Naive B cell (primary cell): ENCODE results near the gene CHKB. TPM values are rescaled to one million over a fixed set of nuclear protein-coding genes. Genes with fewer than 3 reads are reported as not detected.
"Not testable (repeated sequence)": the region's sequence is repeated elsewhere in the genome, so short reads cannot be mapped to it uniquely, and the experiment has no call there.

ENCODE experiments used
- ATAC-seq, 2 donors: fragments of 150-1000 bp; cut with Tn5 transposase; 2 replicates each; pipeline ENCODE4 v1.10.0; 2021; ENCODE audit warnings: low read depth in 2 of 2, mild to moderate bottlenecking in 2 of 2, moderate library complexity in 2 of 2
- DNase-seq: peaks from one replicate; pipeline ENCODE4 v3.0.0; 2022
- H3K27ac Mint-ChIP-seq, 6 donors: one replicate each; pipeline ENCODE4 v1.8.0; 2020 to 2022; ENCODE audit warnings: mild to moderate bottlenecking in 6 of 6, mixed read lengths in 6 of 6, moderate library complexity in 5 of 6, inconsistent platforms in 2 of 6
- H3K27me3 Mint-ChIP-seq, 3 donors: one replicate each; pipeline ENCODE4 v1.8.0; 2021 to 2022; ENCODE audit warnings: mixed read lengths in 3 of 3, mild to moderate bottlenecking in 1 of 3
- H3K36me3 Mint-ChIP-seq, 2 donors: one replicate each; pipeline ENCODE4 v1.8.0; 2020 to 2022; ENCODE audit warnings: mixed read lengths in 2 of 2, inconsistent platforms in 1 of 2, mild to moderate bottlenecking in 1 of 2
- H3K4me1 Mint-ChIP-seq, 3 donors: one replicate each; pipeline ENCODE4 v1.8.0; 2020 to 2022; ENCODE audit warnings: mixed read lengths in 3 of 3, inconsistent platforms in 1 of 3, mild to moderate bottlenecking in 1 of 3, moderate library complexity in 1 of 3
- H3K4me3 Mint-ChIP-seq, 8 donors: one replicate each; pipeline ENCODE4 v1.8.0; 2020 to 2022; ENCODE audit warnings: mild to moderate bottlenecking in 8 of 8, mixed read lengths in 8 of 8, moderate library complexity in 8 of 8, inconsistent platforms in 2 of 8
- H3K9me3 Mint-ChIP-seq, 7 donors: one replicate each; pipeline ENCODE4 v1.8.0; 2020 to 2022; ENCODE audit warnings: mixed read lengths in 7 of 7, mild to moderate bottlenecking in 5 of 7, inconsistent platforms in 2 of 7, moderate library complexity in 1 of 7
- polyA plus RNA-seq, 6 donors: library from polyadenylated mRNA; unstranded; fragments of 300-500 nt; fragmentation: Illumina TruSeq; gene quantifications; one replicate each; pipeline ENCODE4 v1.2.3, GENCODE V29; 2021; ENCODE audit warnings: low read depth in 6 of 6

Gene CHKB
- polyA plus RNA-seq, 6 donors from 2014 or later = 36.2 to 50.8 (median 42.0) TPM

GRCh38 chr22:50608058-50608840 is 25.6 kb upstream of the CHKB start:
- Mint-ChIP-seq H3K27me3 (peaks cover 6 to 87% (median 72%) of the 10 kb centered on the region in 3 donors), H3K27ac (peak overlapping the region in 1 of 6 donors; percentile 62)
- not testable (repeated sequence) for H3K4me3 Mint-ChIP-seq, H3K9me3 Mint-ChIP-seq, H3K4me1 Mint-ChIP-seq, ATAC-seq, DNase-seq, H3K36me3 Mint-ChIP-seq

DNA sequence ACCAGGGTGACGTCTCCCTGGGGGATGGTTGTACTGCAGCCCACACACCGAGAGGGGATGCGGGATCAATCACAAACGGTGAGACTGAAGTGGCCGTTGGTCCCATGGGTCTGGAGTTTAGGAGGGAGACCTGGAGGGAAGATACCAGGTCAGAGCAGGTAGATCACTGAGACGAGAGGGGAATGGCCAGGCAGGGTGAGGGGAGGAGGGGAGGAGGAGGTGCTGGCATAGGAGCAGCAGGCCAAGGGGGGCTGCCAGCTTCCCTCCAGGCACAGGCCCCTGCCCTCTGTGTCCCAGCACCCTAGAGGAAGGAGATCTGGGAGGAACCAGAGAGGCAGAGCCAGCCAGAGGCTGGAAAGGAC is 25.0 kb upstream of the CHKB start:
- H3K4me3 Mint-ChIP-seq = no peak overlapping the region
- H3K27ac Mint-ChIP-seq = peak overlapping the region in 1 of 6 donors; percentile 62
- H3K4me1 Mint-ChIP-seq = peaks cover 0 to 2% (median under 1%) of the 10 kb centered on the region in 3 donors
- no peaks in the 10 kb centered on the region for H3K36me3 Mint-ChIP-seq
- no peaks in the 10 kb centered on the region for H3K9me3 Mint-ChIP-seq
- DNase-seq (no peak), ATAC-seq (no peak)
- H3K27me3 Mint-ChIP-seq = peaks cover 9 to 87% (median 72%) of the 10 kb centered on the region in 3 donors

GRCh38 chr22:50606946-50607658 is 24.5 kb upstream of the CHKB start:
- H3K27me3 Mint-ChIP-seq = peaks cover 15 to 87% (median 75%) of the 10 kb centered on the region in 3 donors
- H3K9me3 Mint-ChIP-seq = no peaks in the 10 kb centered on the region
- H3K36me3 Mint-ChIP-seq = no peaks in the 10 kb centered on the region
- no peak overlapping the region for H3K27ac Mint-ChIP-seq
- H3K4me1 Mint-ChIP-seq = peaks cover 2 to 6% (median 3%) of the 10 kb centered on the region in 3 donors
- DNase-seq (no peak), ATAC-seq (no peak)
- H3K4me3 Mint-ChIP-seq = no peak overlapping the region

- Mint-ChIP-seq H3K4me3 (peak overlapping the region in 1 of 8 donors; percentile 55), H3K9me3 (peaks cover 0 to 4% (median 0%) of the 10 kb centered on the region in 7 donors), H3K27me3 (peaks cover 21 to 86% (median 82%) of the 10 kb centered on the region in 3 donors), H3K27ac (no peak overlapping the region), H3K4me1 (peaks cover 8 to 13% (median 10%) of the 10 kb centered on the region in 3 donors), H3K36me3 (no peaks in the 10 kb centered on the region)
- ATAC-seq (no peak), DNase-seq (no peak)
Observed at GRCh38 chr22:50606165-50606945, 23.7 kb upstream of the CHKB start.

GRCh38 chr22:50605613-50606074 is 23.0 kb upstream of the CHKB start:
- Mint-ChIP-seq H3K27ac (no peak overlapping the region), H3K36me3 (no peaks in the 10 kb centered on the region), H3K4me3 (no peak overlapping the region), H3K9me3 (peaks cover 0 to 4% (median 0%) of the 10 kb centered on the region in 7 donors), H3K4me1 (peaks cover 8 to 13% (median 10%) of the 10 kb centered on the region in 3 donors), H3K27me3 (peaks cover 21 to 79% (median 76%) of the 10 kb centered on the region in 3 donors)
- ATAC-seq (no peak), DNase-seq (no peak)

GRCh38 chr22:50605002-50605612 is 22.5 kb upstream of the CHKB start:
- H3K27ac Mint-ChIP-seq = no peak overlapping the region
- H3K4me3 Mint-ChIP-seq = no peak overlapping the region
- no peaks in the 10 kb centered on the region for H3K36me3 Mint-ChIP-seq
- DNase-seq (no peak), ATAC-seq (no peak)
- H3K9me3 Mint-ChIP-seq = peaks cover 0 to 4% (median 0%) of the 10 kb centered on the region in 7 donors
- peaks cover 21 to 75% (median 71%) of the 10 kb centered on the region in 3 donors for H3K27me3 Mint-ChIP-seq
- peaks cover 8 to 13% (median 10%) of the 10 kb centered on the region in 3 donors for H3K4me1 Mint-ChIP-seq

- Mint-ChIP-seq H3K4me3 (no peak overlapping the region), H3K27me3 (peaks cover 24 to 75% (median 70%) of the 10 kb centered on the region in 3 donors), H3K4me1 (peaks cover 8 to 18% (median 10%) of the 10 kb centered on the region in 3 donors), H3K36me3 (no peaks in the 10 kb centered on the region), H3K9me3 (peaks cover 0 to 4% (median 0%) of the 10 kb centered on the region in 7 donors), H3K27ac (no peak overlapping the region)
- no peak for DNase-seq
- no peak for ATAC-seq
Observed at GRCh38 chr22:50604256-50605001, 21.8 kb upstream of the CHKB start.

GRCh38 chr22:50603511-50604255 is 21.0 kb upstream of the CHKB start:
- no peak overlapping the region for H3K27ac Mint-ChIP-seq
- H3K9me3 Mint-ChIP-seq = peaks cover 0 to 4% (median 0%) of the 10 kb centered on the region in 7 donors
- no peak for ATAC-seq
- no peaks in the 10 kb centered on the region for H3K36me3 Mint-ChIP-seq
- peaks cover 8 to 18% (median 10%) of the 10 kb centered on the region in 3 donors for H3K4me1 Mint-ChIP-seq
- peaks cover 24 to 68% (median 63%) of the 10 kb centered on the region in 3 donors for H3K27me3 Mint-ChIP-seq
- DNase-seq = no peak
- no peak overlapping the region for H3K4me3 Mint-ChIP-seq

DNA sequence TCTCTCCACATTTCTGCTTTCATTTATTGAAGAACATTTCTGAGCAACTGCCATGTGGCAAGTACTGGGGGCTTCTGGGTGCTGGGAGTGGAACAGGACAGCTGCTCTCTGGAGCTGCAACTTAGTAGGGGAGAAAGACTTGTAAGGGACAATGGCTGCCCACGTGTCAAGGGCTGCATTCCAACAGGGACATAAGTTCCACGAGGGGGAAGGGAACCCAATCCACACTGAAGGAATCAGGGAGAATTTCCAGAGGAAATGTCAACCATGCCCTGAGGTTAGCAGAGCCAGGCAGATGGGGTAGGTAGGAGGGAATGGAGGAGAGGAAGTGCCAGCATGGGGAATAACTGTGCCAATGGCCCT is 19.7 kb upstream of the CHKB start:
- Mint-ChIP-seq H3K4me1 (peaks cover 8 to 18% (median 10%) of the 10 kb centered on the region in 3 donors), H3K4me3 (peak overlapping the region in 7 of 8 donors; percentile 46 to 90 (median 73)), H3K36me3 (peaks cover 3% of the 10 kb centered on the region in 2 donors), H3K9me3 (peaks cover 0 to 4% (median 0%) of the 10 kb centered on the region in 7 donors), H3K27ac (no peak overlapping the region), H3K27me3 (peaks cover 25 to 69% (median 53%) of the 10 kb centered on the region in 3 donors)
- DNase-seq (no peak), ATAC-seq (no peak)

GRCh38 chr22:50601669-50602337 is 19.2 kb upstream of the CHKB start:
- peak overlapping the region; percentile 51 to 90 (median 76) for H3K4me3 Mint-ChIP-seq
- peaks cover 0 to 4% (median 0%) of the 10 kb centered on the region in 7 donors for H3K9me3 Mint-ChIP-seq
- peaks cover 8 to 18% (median 10%) of the 10 kb centered on the region in 3 donors for H3K4me1 Mint-ChIP-seq
- no peak for DNase-seq
- peaks cover 8% of the 10 kb centered on the region in 2 donors for H3K36me3 Mint-ChIP-seq
- ATAC-seq = no peak
- peaks cover 22 to 69% (median 53%) of the 10 kb centered on the region in 3 donors for H3K27me3 Mint-ChIP-seq
- peak overlapping the region in 2 of 6 donors; percentile 8 to 72 for H3K27ac Mint-ChIP-seq

DNA sequence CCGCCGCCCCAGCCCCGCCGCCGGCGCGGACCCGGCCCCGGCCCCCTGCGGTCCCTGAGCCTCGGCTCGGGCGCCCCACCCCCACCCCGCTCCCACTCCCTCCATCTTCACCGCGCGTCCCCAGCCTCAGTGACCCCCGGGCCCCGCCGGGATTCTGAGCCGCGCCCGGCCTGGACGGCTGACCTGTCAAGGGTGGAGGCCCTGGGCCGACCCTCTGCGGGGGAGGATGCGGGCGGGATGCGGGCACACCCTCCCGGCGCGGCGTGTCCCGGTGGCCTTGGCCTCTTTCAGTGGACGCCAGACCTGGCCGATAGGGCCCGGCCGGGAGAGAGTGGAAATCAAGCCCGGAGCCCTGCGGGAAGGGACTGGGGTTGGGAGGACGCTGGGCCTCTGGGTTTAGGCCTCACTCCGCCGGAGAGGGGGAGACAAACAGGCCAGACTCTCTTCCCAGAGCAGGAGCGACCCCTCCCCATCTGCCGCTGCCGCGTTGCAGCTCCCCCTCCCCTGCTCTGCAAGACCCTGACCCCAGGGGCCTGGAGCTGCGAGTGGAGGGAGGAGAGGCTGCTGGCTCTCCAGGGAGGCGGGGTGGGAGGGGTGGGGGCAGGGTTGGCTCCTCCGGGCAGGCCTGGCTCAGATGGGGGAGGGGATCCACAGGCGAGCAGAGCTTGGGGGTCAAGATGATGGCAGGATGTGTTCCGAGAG is 18.5 kb upstream of the CHKB start:
- Mint-ChIP-seq H3K4me1 (peaks cover 8 to 18% (median 10%) of the 10 kb centered on the region in 3 donors), H3K27me3 (peaks cover 22 to 66% (median 48%) of the 10 kb centered on the region in 3 donors), H3K9me3 (peaks cover 0 to 4% (median 0%) of the 10 kb centered on the region in 7 donors), H3K36me3 (peaks cover 11 to 12% of the 10 kb centered on the region in 2 donors), H3K4me3 (peak overlapping the region; percentile 51 to 90 (median 76)), H3K27ac (no peak overlapping the region)
- DNase-seq (no peak), ATAC-seq (no peak)
